ENCODE measurements around the gene PRXL2A.

PRXL2A gene

DNA sequence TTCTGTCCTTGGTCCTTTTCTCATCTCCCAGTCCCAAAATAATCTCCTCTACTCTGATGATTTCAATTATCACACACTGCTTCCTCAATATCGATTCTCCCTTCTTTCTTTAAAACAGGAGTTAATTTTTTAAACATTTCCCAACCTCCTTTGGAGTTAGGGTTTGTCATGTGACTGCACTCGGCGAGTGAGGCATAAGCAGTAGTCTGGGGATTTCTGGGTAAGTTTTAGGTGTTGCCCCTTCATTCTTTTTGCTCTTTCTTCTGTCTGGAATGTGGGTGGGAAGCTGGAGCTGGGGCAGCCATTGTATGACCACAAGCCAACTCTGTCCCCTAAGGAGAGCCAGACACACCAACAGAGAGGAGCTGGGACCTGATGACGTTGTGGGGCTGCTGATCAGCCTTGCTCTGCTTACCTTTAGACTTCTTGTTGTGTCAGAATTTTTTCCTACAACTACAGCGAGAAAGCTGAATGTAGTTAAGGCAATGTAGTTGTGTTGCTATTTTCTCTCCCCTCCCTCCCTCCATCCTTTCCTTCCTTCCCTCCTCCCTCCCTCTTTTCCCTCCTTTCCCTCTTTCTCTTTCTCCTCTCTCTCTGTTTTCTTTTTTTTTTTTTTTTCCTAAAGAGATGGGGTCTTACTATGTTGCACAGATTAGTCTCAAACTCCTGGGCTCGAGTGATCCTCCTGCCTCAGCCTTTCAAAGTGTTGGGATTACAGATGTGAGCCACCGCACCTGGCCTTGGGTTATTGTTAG lies 39.3 kb downstream of the PRXL2A start:
- no peak for DNase-seq (ENCODE audit: low read depth, low spot score)
- no peak overlapping the region for H3K4me3 ChIP-seq (ENCODE audit: low read depth, low read length)
- TF ChIP-seq, protein P1, sequence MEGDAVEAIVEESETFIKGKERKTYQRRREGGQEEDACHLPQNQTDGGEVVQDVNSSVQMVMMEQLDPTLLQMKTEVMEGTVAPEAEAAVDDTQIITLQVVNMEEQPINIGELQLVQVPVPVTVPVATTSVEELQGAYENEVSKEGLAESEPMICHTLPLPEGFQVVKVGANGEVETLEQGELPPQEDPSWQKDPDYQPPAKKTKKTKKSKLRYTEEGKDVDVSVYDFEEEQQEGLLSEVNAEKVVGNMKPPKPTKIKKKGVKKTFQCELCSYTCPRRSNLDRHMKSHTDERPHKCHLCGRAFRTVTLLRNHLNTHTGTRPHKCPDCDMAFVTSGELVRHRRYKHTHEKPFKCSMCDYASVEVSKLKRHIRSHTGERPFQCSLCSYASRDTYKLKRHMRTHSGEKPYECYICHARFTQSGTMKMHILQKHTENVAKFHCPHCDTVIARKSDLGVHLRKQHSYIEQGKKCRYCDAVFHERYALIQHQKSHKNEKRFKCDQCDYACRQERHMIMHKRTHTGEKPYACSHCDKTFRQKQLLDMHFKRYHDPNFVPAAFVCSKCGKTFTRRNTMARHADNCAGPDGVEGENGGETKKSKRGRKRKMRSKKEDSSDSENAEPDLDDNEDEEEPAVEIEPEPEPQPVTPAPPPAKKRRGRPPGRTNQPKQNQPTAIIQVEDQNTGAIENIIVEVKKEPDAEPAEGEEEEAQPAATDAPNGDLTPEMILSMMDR (IDR thresholded peaks at IDR 0.05; ENCODE audit: insufficient read depth, low read length, missing control alignments) = no peak
- ChIA-PET POLR2A (no interaction called here), CTCF (interaction anchor here (1.0 to 33.8 kb wide), 4 partner anchors 27 to 217 kb away, joined by 3 to 717 read pairs (median 4); no protein-coding TSS in a partner anchor)

DNA sequence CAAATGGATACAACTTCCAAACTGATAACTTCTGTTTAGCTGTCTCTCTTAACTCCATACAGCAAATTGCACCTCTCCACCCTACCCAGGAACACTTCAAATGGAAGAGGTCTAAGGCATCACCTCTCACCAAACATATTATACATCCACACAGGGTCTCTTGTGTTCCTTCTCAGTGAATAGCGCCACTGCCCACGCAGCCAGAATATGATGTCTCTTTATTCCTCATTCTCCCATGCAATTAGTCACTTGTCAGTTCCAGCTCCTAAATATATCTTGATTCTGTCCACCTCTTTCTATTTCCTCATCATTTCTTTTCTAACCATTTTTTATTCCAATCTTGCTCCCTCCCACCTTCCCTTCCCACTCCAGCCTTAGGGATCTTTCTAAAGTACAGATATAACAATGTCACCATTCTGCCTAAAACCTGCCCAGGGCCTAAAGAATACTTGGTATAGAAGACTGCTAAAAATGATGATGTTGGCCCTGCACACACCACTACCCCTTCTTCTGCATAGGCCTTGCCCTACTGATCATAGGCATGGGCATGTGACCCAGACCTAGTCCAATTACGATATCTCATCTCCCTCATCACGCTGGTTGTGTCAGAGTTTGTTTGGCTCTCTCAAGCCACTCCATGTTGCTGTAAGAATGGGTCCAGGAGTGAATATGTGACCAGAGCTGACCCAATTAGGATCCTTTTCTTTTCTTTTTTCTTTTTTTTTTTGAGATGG lies 40.0 kb downstream of the PRXL2A start:
- ChIA-PET POLR2A (no interaction called here), CTCF (interaction anchor here (1.0 to 33.8 kb wide), 4 partner anchors 26 to 216 kb away, joined by 3 to 717 read pairs (median 4); no protein-coding TSS in a partner anchor)
- H3K4me3 ChIP-seq (ENCODE audit: low read depth, low read length) = no peak overlapping the region
- TF ChIP-seq, protein P1 (IDR thresholded peaks at IDR 0.05; ENCODE audit: insufficient read depth, low read length, missing control alignments) = no peak
- DNase-seq (ENCODE audit: low read depth, low spot score) = no peak

DNA sequence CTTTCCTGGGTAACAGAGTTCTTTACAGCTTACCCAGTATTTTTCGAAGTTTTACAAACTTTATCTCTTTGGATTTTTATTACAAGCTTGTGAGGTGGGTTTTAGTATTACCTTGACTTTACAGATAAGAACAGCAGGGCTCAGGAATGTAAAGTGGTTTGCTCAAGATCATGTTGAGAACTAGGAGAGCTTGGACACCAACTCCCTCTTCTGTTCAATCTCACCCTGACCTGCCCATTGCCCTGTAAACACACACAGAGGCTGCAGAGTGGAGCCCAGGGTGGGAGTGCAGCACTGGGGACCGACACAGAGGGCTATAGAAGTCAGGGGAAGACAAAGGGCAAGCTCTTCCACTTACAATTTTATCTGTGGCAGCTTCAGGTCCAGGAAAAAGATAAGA lies 41.2 kb downstream of the PRXL2A start:
- no peak overlapping the region for H3K4me3 ChIP-seq (ENCODE audit: low read depth, low read length)
- TF ChIP-seq, protein P1 (IDR thresholded peaks at IDR 0.05; ENCODE audit: insufficient read depth, low read length, missing control alignments) = no peak
- ChIA-PET CTCF (interaction anchor here (33.8 kb wide), 1 partner anchor 56 kb away, joined by 717 read pairs; no protein-coding TSS in a partner anchor), POLR2A (no interaction called here)
- DNase-seq (ENCODE audit: low read depth, low spot score) = no peak

DNA sequence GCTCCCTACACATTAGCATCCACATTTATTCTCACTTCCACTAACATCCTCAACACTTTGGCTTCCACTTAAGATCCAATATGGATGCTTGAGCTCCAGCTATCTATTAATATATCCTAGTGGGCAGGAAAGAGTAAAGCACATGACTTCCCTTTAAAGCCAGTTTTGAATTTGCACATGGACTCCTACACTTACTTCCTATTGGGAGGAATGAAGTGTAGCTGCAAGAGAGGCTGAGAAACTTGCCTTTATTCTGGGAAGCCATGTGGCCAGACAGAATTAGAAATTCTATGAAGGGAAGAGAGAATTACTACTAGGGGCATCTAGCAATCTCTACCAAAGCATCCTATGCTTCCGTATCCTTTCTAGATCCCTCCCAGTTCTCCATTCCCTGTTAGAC lies 42.8 kb downstream of the PRXL2A start:
- DNase-seq (ENCODE audit: low read depth, low spot score) = no peak
- POLR2A ChIA-PET = no interaction called here
- CTCF ChIA-PET = interaction anchor here (1.3 to 33.8 kb wide), 2 partner anchors 55 to 149 kb away, joined by 3 to 717 read pairs; no protein-coding TSS in a partner anchor
- TF ChIP-seq, protein P1 (IDR thresholded peaks at IDR 0.05; ENCODE audit: insufficient read depth, low read length, missing control alignments) = no peak
- no peak overlapping the region for H3K4me3 ChIP-seq (ENCODE audit: low read depth, low read length)

DNA sequence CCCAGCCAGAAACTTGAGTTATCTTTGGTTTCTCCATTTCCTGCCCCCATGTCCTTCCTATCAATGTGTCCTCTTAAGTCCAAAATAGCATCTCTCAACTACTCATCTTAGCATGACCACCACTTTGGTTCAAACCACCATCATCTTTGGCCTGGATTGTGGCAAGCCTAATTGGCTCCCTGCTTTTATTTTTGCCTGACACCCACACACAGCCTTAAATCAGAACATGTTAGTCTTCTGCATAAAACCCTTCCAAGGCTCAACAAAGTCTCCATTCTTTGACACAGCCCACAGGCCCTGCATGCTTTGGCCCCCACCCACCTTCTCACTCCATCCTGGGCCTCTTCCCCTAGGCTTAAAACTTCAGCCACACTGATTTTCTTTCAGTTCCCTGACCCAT lies 43.7 kb downstream of the PRXL2A start:
- no peak for DNase-seq (ENCODE audit: low read depth, low spot score)
- TF ChIP-seq, protein P1 (IDR thresholded peaks at IDR 0.05; ENCODE audit: insufficient read depth, low read length, missing control alignments) = no peak
- no peak overlapping the region for H3K4me3 ChIP-seq (ENCODE audit: low read depth, low read length)
- CTCF ChIA-PET = interaction anchor here (1.3 to 33.8 kb wide), 4 partner anchors 8 to 210 kb away, joined by 3 to 717 read pairs (median 7); no protein-coding TSS in a partner anchor
- POLR2A ChIA-PET = interaction anchor here (2.8 kb wide), 1 partner anchor 53 kb away, joined by 8 read pairs; no protein-coding TSS in a partner anchor

DNA sequence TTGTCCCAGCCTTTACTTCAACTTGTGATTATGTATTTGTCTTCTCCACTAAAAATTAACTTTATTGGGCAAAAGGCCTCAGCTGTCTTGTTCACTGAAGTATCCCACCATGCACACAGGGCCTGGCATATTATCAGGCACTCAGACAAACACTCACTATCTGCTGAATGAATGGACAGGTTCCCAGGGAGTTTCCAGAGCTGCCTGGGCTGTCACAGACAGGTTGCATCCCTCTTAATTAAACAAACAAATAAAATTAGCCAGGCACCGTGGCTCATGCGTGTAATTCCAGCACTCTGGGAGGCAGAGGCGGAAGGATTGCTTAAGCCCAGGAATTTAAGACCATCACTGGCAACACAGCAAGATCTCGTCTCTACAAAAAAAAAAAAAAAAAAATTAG lies 44.3 kb downstream of the PRXL2A start:
- H3K4me3 ChIP-seq (ENCODE audit: low read depth, low read length) = no peak overlapping the region
- ChIA-PET CTCF (interaction anchor here (0.7 to 33.8 kb wide), 5 partner anchors 8 to 209 kb away, joined by 3 to 717 read pairs (median 4); no protein-coding TSS in a partner anchor), POLR2A (interaction anchor here (0.6 to 2.8 kb wide), 2 partner anchors 53 to 561 kb away, joined by 4 to 8 read pairs; no protein-coding TSS in a partner anchor)
- DNase-seq (ENCODE audit: low read depth, low spot score) = no peak
- TF ChIP-seq, protein P1 (IDR thresholded peaks at IDR 0.05; ENCODE audit: insufficient read depth, low read length, missing control alignments) = no peak

Measured in AG04449 (cell line).